Activated T-cell treated with anti-CD3 and anti-CD28 coated beads, Interleukin-2, amount 50 U/mL, for 48 hours (primary cell): ENCODE results near the gene HUS1.

Experiments used
- DNase-seq, 2 experiments: peaks; one replicate each; pipeline ENCODE4 v3.0.0-alpha.2; 2020

HUS1 gene

DNA sequence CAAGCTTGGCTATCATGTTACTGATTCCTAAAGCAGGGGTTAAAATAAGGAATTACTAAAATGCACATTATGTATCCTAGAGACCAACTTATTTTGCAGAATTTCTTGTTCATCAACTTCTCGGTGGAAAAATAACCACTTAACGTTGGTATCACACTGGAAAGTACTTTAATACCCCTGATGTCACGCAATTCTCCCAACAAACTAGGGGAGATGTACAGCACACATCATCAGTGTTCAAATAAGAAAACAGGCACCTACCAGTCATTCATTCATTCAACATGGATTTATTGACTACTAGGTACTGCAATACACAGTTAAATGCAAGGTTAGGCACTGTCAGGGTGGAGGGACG is 648 bp downstream of the HUS1 start:
- DNase-seq: no peak

DNA sequence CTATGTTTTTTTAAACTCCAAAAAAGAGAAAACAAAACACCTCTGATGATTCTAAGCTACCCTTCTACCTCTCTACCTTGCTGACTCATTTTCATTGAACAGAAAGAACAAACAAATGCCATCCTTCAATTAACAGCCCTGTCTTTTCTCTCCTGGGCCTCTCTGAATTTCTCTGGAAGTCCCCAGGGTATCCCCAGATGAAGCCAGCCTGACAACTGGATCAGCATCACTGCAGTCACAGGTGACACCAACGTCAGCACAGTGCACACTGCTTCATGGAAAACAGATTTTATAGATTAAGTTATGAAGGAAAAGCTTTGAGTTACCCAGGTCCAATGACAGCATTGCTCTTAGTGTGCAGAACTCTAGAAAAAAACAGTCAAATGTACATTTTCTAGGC is 5.7 kb downstream of the HUS1 start:
- no peak for DNase-seq

DNA sequence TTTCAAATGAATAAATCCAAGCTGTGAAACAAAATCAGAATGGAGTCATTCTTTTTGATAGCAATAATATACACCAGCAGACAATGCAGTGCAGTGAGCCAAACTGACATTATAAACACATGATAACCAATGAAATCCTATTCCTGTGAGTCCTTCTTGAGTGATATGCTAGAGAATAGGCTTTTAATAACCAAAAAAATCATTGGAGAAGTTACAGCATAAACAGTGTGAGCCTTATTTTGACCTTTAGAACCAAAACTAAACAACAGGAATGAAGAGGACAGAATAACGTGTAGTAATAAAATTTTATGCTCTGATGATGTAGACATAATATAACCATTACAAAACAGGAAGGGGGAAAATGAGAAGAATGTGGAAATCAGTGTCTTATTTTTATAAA is 8.7 kb downstream of the HUS1 start:
- DNase-seq: no peak

DNA sequence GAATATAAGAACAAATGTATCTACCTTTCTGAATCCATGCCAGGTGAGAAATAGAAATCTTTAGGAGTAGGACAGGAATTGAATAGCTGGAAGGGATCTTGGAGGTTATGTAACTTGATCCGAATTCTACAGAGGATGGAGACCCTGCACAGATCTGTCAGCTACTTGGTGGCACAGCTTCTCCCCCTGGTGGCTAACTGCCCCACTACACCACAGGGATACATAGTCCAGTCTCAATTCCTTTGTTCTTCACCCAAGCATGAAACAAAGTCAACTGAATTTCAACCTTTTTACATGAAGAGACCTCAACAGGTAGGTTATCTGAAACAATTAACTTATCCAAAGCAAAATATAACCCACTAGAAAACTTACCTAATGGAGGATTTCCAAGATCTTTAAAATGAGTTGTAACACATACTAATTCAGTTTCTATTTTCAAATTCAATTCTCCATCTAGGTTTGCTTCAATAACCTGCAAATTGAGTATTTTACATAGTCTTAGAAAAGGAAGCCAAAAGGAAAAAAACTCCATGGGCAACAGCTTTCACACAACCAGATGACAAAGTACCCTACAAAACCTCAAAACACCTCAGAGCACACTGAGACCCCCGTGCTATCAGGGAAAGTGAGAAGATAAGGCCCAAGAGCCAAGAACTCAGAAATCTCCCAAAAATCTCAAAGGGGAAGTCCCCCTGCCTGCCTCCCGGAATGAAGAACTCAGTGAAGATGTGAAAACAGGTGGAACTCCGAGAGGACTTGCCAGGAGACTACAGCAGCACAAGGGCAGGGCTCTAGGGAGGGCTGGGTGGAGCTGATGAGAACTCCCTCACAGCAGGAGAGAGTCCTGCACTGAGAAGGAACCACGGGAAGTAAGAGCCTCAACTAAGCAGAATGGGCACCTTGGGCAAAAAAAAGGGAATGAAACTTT is 10.3 kb downstream of the HUS1 start:
- DNase-seq: peak; percentile 60 to 72

DNA sequence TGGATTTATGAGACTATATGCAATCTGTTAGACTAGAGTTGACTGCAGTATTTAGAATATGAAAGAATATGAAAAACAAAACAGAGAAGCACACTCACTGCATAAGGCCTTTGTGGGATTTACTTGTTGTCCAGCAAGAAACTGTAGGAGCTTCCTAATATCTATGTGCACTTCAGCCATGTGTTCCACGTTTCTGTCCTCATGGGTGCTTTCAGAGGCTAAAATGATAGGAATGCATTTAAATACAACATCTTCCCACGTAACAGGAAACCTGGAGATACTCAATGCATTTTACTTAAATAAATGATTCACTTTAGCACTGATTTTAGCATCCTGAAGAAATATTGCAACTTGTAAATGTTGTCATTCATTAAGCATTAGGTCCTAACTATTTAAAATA is 11.7 kb downstream of the HUS1 start:
- no peak for DNase-seq

DNA sequence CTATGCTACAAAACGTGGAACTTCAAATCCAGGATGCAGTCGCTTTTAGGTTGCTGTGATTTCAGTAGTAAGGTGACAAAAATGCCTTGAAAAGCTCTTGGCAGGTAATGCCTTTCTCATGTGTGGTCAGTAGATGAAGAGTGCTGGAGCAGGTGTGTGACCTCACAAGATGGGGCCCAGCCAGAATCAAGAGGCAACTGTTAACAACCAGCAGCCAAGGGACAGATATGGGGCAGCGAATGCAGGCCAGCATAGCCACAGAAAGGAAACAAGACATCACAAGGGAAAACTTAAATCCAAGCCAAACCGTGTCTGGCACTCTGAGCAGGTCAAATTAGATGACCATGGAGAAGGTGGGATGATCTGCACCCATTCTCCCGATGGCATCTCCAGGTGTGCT is 12.3 kb downstream of the HUS1 start:
- DNase-seq: no peak

DNA sequence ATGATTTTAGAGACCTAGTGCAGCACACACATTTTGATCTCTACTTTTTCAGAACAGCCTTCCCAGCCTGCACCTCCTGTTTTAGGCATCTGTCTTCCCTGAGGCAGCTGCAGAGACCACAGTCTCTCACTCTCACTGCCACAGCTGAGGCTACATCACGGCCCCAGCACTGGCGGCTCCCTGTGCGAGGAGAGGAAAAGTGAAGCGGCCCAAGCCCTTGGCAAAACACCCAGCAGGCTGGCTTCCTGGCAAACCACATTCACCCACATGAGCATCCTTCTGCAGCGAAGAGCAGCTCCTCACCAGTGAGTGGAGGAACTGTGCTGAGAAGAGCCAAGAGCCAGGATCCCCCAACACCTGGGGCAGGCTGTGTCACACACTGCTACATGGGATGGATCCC is 14.0 kb downstream of the HUS1 start:
- no peak for DNase-seq

DNA sequence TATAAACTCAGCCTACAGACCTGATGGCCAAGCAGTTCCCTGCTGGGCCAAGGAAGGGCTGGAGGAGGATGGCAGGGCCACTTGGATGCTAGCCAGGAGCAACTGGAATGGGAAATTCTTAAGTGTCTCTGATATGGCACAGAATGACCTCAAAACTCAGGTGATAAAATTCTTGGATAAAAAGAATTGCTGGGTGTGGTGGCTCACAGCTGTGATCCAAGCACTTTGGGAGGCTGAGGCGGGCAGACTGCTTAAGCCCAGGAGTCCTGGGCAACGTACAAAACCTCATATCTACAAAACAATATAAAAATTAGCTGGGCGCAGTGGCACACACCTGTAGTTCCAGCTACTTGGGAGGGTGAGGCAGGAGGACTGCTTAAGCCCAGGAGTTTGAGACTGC is 17.2 kb downstream of the HUS1 start:
- no peak for DNase-seq

DNA sequence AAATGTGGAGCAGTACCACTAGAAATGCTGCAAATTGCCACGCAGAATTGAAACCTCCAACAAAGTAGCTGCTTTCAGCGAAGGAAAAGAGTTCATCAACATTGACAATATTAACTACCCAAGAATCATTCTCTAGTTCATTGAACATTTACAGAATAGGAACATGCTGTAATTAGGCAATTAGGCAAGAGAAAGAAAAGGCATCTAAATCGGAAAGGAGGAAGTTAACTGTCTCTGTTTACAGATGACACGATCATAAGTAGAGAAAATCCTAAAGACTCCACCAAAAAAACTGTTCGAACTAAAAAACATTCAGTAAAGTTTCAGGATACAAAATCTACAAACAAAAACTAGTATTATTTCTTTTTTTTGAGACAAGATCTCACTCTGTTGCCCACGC is 22.3 kb downstream of the HUS1 start:
- no peak for DNase-seq

DNA sequence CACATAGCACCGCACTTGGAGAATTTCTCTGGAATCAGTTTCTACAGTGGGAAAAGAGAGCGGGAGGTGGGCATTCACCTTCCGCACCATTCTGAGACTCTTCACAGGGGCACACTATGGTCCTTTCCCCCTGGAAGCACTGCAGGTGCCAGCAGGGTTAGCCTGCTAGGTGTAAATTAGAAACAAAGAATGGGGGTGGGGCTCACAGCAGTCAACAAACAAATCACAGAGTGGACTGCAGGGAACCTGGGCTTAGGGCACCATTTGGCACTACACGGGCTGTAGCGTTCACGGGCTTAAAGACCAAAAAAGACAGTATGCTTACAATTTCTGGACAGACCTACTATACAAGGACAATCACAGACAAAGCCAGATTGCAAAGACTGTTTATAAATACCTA is 23.2 kb downstream of the HUS1 start:
- no peak for DNase-seq

DNA sequence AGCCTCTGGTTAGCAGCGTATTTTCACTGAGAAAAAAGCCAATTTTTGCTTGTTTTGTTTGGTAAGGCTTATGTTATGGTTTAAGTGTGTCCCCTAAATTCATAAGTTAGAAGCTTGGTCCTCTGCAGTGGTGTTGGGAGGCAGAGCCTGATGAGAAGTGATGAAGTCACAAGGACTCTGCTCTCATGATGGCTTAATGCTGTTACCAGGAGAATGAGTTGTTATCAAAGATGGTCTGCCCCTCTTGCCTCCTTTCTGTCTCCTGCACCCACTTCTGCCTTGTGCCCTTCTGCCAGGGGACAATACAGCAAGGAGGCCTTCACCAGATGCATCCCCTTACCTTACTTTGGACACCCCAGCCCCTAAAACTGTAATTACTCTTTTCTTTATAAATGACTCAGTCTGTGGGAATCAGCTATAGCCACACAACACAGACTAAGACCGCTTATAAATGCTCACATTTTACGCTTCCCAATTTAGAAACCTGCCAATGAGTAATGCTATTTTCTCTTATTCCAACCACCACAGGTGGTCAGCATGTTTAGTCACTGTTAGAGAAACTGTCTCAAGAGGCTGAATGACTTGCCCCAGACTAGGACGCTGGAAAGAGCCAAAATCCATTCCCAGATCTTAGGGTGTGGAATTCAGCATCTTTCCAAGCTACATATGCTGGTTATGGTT is 25.0 kb downstream of the HUS1 start:
- no peak for DNase-seq

DNA sequence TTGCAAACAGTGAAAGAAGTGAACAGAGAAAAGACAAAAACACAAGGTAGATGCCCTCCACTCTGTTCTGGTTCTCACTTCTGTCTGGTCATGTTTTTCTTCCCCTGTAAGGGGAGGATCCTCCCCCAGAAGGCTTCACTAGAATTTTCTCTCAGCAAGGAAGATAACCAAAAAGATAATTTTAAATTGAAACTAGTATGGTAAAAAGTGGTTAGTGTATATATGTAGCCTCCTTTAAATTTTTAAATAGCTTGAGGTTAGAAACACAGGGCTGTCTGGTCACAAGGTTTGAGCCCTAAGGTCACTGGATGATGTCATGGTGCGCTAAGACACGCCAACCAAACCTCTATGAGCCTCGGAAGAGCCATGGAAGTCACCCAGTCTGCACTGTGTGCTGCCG is 25.6 kb downstream of the HUS1 start:
- DNase-seq: no peak

DNA sequence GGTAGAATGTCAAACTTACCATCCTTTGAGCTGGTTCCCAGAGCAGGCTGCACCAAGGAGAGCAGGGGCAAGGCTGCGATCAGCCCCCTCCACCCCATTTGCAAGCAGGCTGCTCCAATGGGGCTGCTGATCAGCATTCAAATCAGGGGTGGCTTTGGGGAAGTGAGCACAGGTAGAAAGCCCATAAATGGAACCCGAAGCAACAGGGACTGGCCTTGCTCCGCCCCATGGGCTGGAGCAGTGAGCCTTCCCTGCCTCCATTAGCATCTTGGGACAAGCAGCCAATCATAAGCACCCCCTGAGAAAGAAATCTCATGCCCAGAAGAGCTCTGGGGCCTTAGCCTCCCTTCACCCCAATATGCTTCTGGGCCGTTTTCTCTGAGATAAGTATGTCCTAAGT is 27.2 kb downstream of the HUS1 start:
- DNase-seq: no peak

DNA sequence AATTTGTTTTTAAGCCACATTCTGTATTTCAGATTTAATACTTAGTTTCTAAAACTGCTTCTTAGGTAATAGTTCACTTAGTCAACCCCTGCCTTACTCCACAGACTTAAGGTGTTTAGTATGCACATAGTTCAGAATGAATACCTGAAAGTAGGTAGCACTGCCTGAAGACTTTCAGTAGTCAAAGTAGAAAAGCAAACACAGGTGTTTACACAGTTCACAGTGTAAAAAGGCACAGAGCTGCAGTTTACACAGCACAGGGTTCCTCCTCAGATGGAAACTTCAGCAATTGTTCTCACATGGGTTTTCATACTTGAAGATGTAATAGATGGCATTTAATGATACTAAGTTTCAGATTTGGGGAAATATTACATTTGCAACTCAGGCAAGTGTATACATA is 28.0 kb downstream of the HUS1 start:
- no peak for DNase-seq

DNA sequence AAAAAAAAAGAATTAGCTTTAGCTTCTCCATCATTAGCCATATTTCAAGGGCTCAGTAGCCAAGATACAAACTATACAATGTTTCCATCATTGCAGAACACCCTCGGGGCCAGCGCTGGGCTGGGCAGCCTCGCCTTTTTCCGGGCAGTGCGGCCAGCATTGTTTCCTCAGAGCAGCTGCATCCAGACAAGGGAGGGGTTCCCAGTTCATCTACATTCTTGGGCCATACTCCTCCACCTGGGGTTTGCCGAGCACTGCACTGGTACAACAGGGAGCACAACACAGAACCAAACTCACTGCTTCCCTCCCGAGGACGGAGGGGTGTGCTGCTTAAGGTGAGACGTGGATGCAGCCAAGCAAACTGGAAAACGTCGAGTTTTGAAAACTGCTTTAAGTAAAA is 28.7 kb downstream of the HUS1 start:
- no peak for DNase-seq

DNA sequence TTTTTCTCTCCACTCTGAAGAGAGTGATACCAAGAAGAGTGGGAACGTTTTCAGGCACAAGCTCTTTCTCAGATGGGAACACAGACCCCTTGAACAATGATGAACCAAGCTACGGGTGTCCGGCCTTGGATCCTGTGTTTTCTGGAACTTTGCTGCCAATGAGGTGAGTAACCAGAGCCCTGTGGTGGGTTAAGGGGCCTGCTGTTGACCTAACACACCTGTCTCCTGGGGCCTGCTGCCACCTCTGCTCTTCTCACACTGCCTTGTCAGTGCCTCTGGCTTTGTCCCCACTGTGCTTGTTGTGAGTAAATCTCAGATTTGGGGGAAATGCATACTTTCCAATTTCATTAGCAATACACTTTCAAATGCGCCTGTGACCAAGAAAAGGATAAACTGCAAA is 29.7 kb downstream of the HUS1 start:
- no peak for DNase-seq

DNA sequence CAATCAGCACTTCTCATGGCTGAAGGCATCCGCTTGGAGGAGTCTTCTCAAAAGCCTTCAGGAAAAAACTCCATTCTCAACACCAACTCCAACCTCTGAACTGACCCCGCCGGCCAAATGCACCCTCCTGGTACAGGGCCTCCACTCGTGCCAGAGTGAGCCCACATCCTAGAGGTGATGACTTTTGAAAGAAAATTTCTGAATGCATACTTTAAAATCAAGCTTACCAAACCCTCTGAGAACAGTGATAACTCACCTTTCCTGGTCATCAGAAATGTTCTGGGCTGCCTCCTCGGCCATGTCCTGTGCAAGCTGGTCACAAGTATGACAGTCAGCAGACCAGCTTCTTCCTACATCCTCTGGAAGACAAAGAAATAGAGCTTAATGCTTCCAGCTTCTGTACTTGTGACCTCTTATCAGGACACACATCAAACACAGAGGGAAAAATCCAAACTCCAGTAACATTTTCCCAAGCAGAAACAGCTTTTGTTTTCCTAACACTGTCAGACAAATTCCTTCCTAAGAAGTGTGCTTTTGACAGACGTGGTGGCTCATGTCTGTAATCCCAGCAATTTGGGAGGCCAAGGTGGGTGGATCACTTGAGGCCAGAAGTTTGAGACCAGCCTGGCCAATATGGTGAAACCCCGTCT is 31.1 kb downstream of the HUS1 start, which contains the start of gene PKD1L1:
TSS of gene PKD1L1 (minus strand) at position 326 of the 650 bp plus-strand sequence. CDS start at position 300, 26 bp downstream.
- no peak for DNase-seq

DNA sequence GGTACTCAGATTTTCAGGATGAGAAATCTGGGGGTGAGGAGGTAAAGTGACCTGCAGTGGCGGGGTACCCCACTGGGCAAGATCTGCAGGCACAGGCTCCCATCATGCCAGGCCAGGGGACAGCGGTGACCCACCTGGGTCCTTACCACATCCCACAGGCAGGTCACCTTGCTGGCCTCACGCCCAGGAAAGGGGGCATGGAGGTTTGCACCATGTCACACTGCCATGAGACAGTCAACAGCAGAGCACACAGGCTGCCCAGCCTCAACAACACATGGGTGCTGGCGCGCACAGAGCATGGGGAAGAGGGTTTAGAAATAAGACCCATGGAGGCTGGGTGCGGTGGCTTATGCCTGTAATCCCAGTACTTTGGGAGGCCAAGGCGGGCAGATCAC is 32.1 kb downstream of the HUS1 start:
- DNase-seq: no peak

DNA sequence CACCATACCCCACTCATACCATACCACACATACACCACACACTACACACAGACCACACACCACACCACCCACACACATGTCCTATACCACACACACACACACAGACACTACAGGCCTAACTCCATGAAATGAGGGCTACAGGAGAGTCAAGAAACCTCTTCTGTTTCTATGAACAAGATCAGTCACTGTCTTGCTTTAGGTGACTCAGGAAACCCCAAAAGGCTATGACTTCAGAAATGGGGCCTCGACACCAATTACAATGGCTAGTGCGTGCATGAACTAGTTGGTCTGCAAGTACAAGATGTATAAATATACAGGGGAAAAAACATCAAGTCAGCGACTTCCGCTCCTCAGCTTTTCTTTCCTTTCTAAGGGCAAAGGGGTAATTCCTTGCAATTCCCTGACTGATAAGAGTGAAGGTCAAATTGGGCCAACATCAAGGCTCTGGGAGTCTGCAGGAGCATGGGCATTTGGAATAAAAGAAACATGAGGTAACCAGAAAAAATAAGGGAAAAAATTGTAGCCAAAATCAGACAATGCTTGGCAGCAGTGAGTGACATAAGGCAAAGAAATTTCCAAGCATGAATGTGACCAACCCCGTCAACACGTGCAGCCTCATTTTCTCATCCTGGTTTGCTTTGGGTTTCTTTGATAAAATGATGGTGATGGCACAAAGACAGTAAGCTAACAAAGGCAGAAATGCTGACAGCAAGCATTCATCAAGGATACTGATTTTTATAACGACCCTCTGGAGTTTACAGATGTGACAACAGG is 32.6 kb downstream of the HUS1 start:
- no peak for DNase-seq

DNA sequence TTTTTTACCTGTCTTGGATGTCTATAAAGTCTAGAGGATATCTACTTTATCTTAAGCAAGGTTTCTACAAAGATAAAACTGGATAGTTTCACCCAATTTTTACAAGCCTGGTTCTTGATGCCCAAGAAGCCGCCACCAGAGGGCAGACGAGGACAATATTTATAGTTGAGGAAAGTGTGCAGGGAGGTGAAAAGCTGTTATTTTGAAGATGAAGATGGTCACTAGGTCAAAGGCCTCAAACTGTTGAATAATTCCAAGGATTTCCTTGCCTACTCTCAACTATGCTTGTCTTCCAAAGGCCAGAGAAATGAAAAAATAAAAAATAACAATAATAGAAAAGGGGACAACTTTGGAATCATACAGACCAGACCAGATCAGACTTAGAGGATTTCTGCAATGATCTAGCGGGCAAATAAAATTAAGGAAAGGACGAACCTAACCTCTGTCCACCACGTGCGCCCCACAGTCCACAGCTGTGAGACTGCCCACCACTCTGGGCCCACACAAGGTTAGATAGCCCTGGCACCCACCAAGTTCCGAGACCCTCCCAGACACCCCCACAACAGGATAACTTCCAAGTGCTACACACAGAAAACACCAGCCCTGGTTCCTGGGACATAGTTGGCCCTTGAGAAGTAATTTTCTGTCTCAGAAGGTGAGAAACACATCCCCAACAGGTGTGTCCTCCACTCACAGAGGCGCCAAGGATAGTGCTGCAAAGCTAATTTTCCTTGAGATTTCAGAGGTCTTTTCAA is 34.0 kb downstream of the HUS1 start:
- peak; percentile 83 to 89 for DNase-seq

DNA sequence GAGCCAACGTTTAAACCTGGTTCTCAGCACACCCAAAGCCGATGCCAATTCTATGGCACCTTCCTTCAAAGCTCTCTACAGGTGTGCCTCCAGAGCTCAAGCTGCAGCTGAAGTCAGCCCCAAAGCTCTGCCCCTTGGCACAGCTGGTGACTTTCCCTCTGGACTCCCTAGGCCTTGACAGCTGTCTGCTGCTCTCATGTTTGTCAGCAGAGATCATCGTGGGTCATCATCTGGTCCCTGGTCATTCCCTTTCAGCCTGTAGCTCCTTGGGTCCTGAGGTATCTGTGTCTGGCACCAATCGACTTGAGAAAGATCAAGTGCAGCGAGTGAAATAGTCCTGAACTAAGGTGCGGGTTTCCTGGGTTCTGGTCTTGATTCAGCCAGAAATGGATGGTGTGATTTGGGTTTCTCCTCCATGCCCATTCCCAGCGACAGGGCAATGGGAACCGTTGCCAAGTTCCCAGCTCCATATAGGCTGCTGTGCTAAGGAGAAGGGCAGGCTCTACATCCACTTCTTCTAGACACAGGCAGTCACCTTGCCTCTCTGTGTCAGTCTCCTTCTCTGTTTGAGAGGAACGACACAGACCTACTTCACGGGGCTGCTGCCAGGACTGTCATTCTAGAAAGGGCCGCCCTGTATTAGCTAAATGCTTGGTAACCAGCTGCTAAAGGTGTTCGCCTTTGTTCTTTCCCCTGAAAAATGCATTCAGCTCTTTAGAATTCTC is 34.7 kb downstream of the HUS1 start:
- DNase-seq: no peak
